ENCODE results near the gene PAPSS1. TPM values are rescaled to one million over a fixed set of nuclear protein-coding genes. Genes with fewer than 3 reads are reported as not detected.

The PAPSS1 gene
- total RNA-seq, 1 experiment from 2014 or later, result 83.6 TPM

GRCh38 chr4:107688421-107688820, 31.6 kb downstream of the PAPSS1 start:
- Histone ChIP-seq H4K20me1 (ENCODE audit: control insufficient read depth, insufficient read depth, insufficient read length) (no peaks in the 10 kb centered on the region), H3K27me3 (ENCODE audit: insufficient read depth, low read length) (no peaks in the 10 kb centered on the region), H3K79me2 (ENCODE audit: insufficient read depth, low read length) (no peaks in the 10 kb centered on the region), H3K23ac (ENCODE audit: insufficient read length, low read depth, low read length) (no peak overlapping the region), H2BK5ac (ENCODE audit: insufficient read length, low read length) (no peak overlapping the region), H2BK12ac (ENCODE audit: insufficient read length, low read depth, low read length) (no peak overlapping the region), H2BK120ac (ENCODE audit: low read depth, low read length, poor library complexity, severe bottlenecking) (no peak overlapping the region), H3K56ac (ENCODE audit: insufficient read length, low read depth, low read length) (no peak overlapping the region), H3K79me1 (ENCODE audit: insufficient read depth, low read depth, low read length, poor library complexity, severe bottlenecking) (no peaks in the 10 kb centered on the region), H2AK5ac (ENCODE audit: insufficient read length, low read length) (no peak overlapping the region), H3K27ac (ENCODE audit: insufficient read length, low read depth, low read length) (no peak overlapping the region), H3T11ph (ENCODE audit: low read length) (no peak overlapping the region), H4K5ac (ENCODE audit: insufficient read length, low read depth, low read length) (no peak overlapping the region), H3K9ac (ENCODE audit: extremely low read depth, insufficient read length, low read length) (no peak overlapping the region), H3K4ac (ENCODE audit: low read depth, low read length) (no peak overlapping the region), H3K4me1 (ENCODE audit: insufficient read depth, low read length) (no peaks in the 10 kb centered on the region; the same call in 1 of the 2 replicates), H2BK20ac (ENCODE audit: low read depth, low read length, poor library complexity, severe bottlenecking) (no peak overlapping the region), H4K8ac (replicated peaks; ENCODE audit: insufficient read length, low read depth, low read length) (no peak overlapping the region), H2BK15ac (ENCODE audit: low read depth, low read length) (no peak overlapping the region), H2AFZ (ENCODE audit: low read length) (no peak overlapping the region), H3K18ac (ENCODE audit: insufficient read length, low read depth, low read length) (no peak overlapping the region), H3K23me2 (ENCODE audit: insufficient read length, low read depth, low read length, poor library complexity, severe bottlenecking) (no peaks in the 10 kb centered on the region), H3K9me3 (ENCODE audit: control insufficient read depth, low read depth, low read length) (no peaks in the 10 kb centered on the region), H3K14ac (ENCODE audit: insufficient read depth, low read length) (no peak overlapping the region), H3K4me2 (ENCODE audit: insufficient read depth, insufficient read length, low read length) (no peak overlapping the region), H4K91ac (ENCODE audit: insufficient read length, low read depth, low read length) (no peak overlapping the region)
- WGBS (ENCODE audit: extremely low coverage, insufficient read length, low lambda C conversion rate), result no CpG with 5 or more reads among the region's 1 CpG
- Mint-ChIP-seq H3K27me3 (ENCODE audit: low read depth) (no peaks in the 10 kb centered on the region), H3K4me1 (peaks cover 7% of the 10 kb centered on the region in 2 experiments), H3K4me3 (no peak overlapping the region), H3K36me3 (ENCODE audit: insufficient read depth in 1 of 3, low read depth in 3 of 3) (peaks cover 0 to 30% (median 27%) of the 10 kb centered on the region in 3 experiments; a peak in 5 of 7 replicates), H3K27ac (no peak overlapping the region), H3K9me3 (no peaks in the 10 kb centered on the region)
- DNase-seq, result no peak
- no peak for TF ChIP-seq CTCF (conservative IDR thresholded peaks at IDR 0.05)

Measured in H9 (cell line).